VCaP (cell line): Measurements from ENCODE around the gene MPPED1.
A peak's percentile ranks its signal among the peaks of the same experiment; 100 is the strongest.

Source experiments
- H3K27ac ChIP-seq: fragments of 450-650 bp; 2 replicates; pipeline ENCODE4 v1.5.1; 2017
- TF ChIP-seq, protein P1 (sequence below): fragments of 450-650 bp; conservative IDR thresholded peaks from 2 replicates; pipeline ENCODE4 v1.5.1; 2017; ENCODE audit warnings: mild to moderate bottlenecking, moderate library complexity

MPPED1 gene

DNA sequence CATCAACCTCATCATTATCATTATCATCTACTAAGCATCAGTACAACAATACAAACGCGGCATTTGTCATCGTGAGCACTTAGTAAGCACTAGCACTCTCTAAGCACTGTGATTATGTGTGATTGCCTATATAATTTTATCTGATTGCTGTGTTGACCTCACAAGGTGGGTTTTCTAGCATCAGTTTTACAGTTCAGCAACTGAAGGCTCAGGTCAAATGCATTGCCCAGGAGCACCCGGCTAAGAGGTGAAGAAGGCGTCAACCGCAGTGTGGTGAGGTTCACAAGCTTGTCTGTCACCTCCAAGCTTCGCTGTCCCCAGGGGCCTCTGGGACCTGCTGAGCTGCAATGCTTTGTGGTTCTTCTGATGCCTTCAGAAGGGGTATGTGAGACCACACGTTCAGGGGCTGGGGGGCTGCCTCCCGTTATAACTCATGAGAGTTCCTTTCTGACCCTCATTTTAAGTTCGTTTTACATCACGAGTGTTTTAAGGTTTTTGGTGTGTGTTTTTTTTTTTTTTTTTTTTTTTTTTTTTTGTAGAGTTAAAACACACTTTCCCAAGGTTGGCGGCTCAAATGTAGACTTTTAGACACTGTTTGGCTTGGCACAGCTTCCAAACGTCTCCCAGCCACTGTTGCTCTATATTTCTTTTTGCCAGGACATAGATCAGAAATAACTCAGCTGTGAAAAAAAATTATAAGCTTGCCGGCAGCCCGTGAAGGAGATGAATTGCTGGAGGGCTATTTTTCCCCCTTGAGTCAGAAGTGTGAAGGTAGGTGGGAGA, 34.9 kb upstream of the MPPED1 start:
- TF ChIP-seq, protein P1, sequence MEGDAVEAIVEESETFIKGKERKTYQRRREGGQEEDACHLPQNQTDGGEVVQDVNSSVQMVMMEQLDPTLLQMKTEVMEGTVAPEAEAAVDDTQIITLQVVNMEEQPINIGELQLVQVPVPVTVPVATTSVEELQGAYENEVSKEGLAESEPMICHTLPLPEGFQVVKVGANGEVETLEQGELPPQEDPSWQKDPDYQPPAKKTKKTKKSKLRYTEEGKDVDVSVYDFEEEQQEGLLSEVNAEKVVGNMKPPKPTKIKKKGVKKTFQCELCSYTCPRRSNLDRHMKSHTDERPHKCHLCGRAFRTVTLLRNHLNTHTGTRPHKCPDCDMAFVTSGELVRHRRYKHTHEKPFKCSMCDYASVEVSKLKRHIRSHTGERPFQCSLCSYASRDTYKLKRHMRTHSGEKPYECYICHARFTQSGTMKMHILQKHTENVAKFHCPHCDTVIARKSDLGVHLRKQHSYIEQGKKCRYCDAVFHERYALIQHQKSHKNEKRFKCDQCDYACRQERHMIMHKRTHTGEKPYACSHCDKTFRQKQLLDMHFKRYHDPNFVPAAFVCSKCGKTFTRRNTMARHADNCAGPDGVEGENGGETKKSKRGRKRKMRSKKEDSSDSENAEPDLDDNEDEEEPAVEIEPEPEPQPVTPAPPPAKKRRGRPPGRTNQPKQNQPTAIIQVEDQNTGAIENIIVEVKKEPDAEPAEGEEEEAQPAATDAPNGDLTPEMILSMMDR, result no peak
- peak overlapping the region; percentile 38 for H3K27ac ChIP-seq

DNA sequence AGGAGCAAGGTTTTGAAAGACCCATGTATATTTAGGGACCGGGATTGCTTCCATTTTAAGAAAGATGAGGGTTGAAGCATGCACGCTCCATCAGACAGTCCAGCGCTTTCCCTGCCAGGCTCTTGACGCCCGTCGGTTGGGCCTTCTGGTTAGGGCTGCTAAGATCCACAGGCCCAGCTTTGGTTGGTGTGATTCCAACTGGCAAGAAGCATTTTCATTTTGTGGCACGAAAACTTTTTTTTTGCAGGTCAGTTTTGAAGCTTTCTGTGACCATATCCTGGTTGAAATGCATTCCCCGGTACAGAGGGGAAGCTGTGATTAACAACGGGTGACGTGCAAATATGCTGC, 34.3 kb upstream of the MPPED1 start:
- TF ChIP-seq, protein P1, result no peak
- H3K27ac ChIP-seq, result peak overlapping the region; percentile 38

DNA sequence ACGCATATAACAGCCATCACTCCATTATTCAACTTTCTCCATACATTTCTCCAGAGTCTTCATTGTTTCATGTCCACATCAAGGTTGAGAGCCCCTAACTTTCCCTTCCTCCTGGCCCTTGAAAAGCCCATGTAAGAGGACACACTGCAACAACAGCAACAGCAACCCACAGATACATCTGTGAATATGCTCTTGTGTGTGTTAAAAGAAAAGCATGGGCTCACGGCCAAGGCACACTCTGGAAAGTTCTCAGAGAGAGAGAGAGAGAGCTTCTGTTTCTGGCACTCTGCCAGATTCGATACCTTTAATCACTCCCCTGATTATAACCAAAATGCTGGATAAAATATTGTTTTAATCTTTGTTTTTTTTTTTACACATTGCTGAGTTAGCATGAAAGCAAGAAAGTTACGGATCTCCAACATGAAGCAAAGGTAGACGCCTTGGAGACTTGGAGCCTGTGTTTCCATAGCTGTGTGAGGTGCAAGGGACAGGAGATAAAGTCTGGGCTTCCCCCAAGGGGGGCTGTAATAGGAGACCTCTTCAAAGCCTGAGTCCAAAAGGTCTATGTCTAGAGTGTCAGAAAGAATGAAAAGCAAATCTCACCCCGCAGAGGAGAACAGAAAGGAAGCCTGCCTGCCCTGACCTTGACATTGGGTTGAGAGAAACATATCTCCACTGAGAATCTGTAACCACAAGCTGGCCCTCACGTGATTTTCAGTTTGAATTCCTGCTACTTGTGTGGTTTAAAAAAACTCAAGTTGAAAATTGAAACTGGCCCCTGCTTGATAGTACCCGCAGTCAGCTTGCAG, 33.7 kb upstream of the MPPED1 start:
- peak overlapping the region; percentile 38 for H3K27ac ChIP-seq
- TF ChIP-seq, protein P1, result no peak

DNA sequence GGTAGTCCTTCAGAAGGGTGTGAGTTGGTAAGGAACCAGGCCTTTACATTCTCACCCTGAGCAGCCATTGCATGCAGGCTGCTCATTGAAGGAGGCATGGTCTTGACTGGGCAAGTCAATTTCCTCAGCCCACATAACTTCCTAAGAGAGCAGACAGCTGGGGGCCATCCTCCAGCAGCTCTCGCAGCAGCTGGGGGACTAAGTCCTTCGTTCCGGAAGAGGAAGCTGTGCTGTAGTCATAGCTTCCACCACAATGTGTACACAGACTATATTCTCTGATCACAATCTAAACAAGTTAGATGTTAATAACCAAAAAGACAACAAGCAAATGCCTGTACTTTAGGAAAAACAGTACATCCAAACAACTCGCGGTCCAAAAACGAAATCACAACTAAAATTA, 30.1 kb upstream of the MPPED1 start:
- TF ChIP-seq, protein P1, result no peak
- peak overlapping the region; percentile 49 for H3K27ac ChIP-seq

DNA sequence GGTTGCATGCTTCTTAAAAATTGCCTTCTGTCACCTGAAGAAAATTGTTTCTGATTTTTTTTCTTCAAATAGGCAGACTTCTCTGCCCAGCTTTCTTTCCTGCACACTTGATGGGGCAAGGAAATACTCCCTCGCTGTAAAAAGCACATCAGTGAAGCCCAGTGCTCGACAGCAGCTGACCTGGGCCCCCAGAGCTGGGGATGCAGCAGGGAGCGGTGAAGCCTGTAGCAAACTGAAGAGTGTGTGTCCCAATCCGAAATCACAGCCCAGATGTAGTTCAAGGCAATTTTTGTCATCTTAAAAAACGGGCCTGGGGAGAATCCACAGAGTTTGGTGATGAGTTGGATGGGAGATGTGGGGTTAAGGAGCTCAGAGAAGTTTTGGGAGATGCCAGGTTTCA, 27.0 kb upstream of the MPPED1 start:
- H3K27ac ChIP-seq, result no peak overlapping the region

DNA sequence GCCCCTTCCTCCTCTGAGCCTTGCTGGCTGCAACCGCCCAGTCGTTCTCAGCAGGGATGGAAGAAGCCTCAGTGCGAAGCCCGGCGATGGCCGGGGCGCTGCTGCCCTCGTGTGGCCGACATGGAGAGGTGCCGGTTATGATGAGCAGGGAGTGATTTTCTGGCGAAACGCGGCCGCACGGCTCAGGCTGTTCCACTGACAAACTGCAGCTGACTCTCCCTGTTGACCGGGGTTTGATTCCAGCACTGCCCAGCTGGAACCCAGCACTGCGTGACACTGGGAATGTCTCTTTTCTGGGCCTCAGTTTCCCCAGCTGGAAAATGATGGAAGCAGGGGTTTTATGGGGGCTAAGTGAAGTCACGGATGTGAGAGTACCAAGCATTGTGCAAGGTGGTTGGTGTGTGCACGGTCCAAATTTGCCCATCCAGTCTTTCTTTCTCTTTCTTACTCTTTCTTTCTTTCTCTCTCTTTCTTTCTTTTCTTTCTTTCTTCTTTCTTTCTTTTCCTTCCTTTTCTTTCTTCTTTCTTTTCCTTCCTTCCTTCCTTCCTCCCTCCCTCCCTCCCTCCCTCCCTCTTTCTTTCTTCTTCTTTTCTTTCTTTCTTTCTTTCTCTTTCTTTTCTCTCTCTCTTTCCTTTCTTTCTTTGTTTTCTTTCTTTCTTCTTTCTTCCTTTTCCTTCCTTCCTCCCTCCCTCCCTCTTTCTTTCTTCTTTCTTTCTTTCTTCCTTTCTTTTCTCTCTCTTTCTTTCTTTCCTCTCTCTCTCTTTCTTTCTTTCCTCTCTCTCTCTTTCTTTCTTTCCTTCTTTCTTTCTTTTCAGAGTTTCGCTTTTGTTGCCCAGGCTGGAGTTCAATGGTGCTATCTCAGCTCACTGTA, 25.8 kb upstream of the MPPED1 start:
- TF ChIP-seq, protein P1, result peak; percentile 92

More for the DNA sequence above, 27.0 kb upstream of the MPPED1 start:
- TF ChIP-seq, protein P1, result no peak

DNA sequence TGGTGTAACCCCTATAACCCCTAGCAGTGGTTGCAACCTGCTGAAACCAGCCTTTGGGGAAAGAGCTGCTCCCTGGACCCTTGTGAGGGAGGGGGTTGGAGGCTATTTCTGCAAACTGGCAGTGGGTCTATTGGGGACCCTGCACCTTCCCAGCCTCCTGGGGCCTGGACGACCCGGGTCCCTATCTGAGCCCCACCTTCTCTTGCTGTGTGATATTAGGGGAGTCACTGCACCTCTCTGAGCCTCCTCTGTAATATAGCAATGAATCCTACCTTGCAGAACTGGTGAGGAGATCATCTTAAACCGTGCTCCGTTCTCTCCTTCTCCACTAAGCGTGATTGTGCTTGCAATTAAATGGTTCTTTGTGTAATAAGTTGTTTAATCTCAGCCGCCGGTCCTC, 24.0 kb upstream of the MPPED1 start:
- no peak overlapping the region for H3K27ac ChIP-seq
- TF ChIP-seq, protein P1, result no peak

More for the DNA sequence above, 25.8 kb upstream of the MPPED1 start:
- no peak overlapping the region for H3K27ac ChIP-seq
